SK-N-SH treated with all-trans-retinoic acid at 6 μM for 48 hours (cell line): ENCODE measurements around the gene ARHGEF7.

ENCODE experiments used
- BACH2 ChIP-seq: fragments of 250-450 bp; sonication (Bioruptor Pico); IDR thresholded peaks from 2 replicates; pipeline ENCODE4 v1.9.0; 2021; ENCODE audit warnings: mild to moderate bottlenecking, borderline replicate concordance
- PATZ1 ChIP-seq: fragments of 250-450 bp; sonication (Bioruptor Pico); IDR thresholded peaks from 2 replicates; pipeline ENCODE4 v1.8.0; 2020; ENCODE audit warnings: mild to moderate bottlenecking, moderate library complexity, borderline replicate concordance
- SNAI2 ChIP-seq: fragments of 250-450 bp; sonication (Bioruptor Pico); IDR thresholded peaks from 2 replicates; pipeline ENCODE4 v1.5.0; 2020; ENCODE audit warnings: mild to moderate bottlenecking, moderate library complexity
- ZFP3 ChIP-seq: fragments of 250-450 bp; sonication (Bioruptor Pico); IDR thresholded peaks from 2 replicates; pipeline ENCODE4 v1.5.0; 2020; ENCODE audit warnings: mild to moderate bottlenecking, moderate library complexity

- no peak for TF ChIP-seq SNAI2
- TF ChIP-seq PATZ1, result no peak
- TF ChIP-seq BACH2 (CRISPR knock-in tag), result no peak
- TF ChIP-seq ZFP3 (CRISPR knock-in tag), result no peak
These were observed 102.5 kb downstream of the ARHGEF7 start for GRCh38 chr13:111217641-111218040.
